Vagina (tissue), 2 donors: ENCODE measurements around the gene SYT2. TPM values are rescaled to one million over a fixed set of nuclear protein-coding genes. Genes with fewer than 3 reads are reported as not detected.
"Not testable (repeated sequence)": the region's sequence is repeated elsewhere in the genome, so short reads cannot be mapped to it uniquely, and the experiment has no call there.

ENCODE experiments used
- DNase-seq, 2 donors: peaks; one replicate each; pipeline ENCODE4 v3.0.0-alpha.2; 2017; ENCODE audit errors: extremely low spot score in 2 of 2
- H3K27ac ChIP-seq: fragments of 200-600 bp; sonication (generic); one replicate; pipeline ENCODE4 v1.5.1; 2019
- H3K27me3 ChIP-seq: fragments of 200-600 bp; sonication (generic); one replicate; pipeline ENCODE4 v1.5.1; 2019
- H3K36me3 ChIP-seq, 2 donors: fragments of 200-600 bp; sonication (generic); one replicate each; pipeline ENCODE4 v1.5.1; 2017 to 2019
- H3K4me1 ChIP-seq: fragments of 200-600 bp; sonication (generic); one replicate; pipeline ENCODE4 v1.5.1; 2019
- H3K4me3 ChIP-seq, 2 donors: fragments of 200-600 bp; sonication (generic); 1 replicate in 1 of 2; 2 replicates in 1 of 2; pipeline ENCODE4 v1.5.1; 2016 to 2019
- H3K9me3 ChIP-seq: fragments of 200-600 bp; sonication (generic); one replicate; pipeline ENCODE4 v1.5.1; 2019
- POLR2A ChIP-seq, 2 donors: fragments of 450-650 bp; IDR thresholded peaks; one replicate each; pipeline ENCODE4 v1.6.1; 2017; ENCODE audit warnings: antibody characterized with exemption in 2 of 2, mild to moderate bottlenecking in 2 of 2, moderate library complexity in 2 of 2
- POLR2AphosphoS5 ChIP-seq, 2 donors: sonication (generic); formaldehyde crosslinking; IDR thresholded peaks; one replicate each; pipeline ENCODE4 v1.9.0; 2017; ENCODE audit warnings: antibody characterized with exemption in 2 of 2, mild to moderate bottlenecking in 2 of 2, low read depth in 1 of 2; ENCODE audit not compliant: insufficient read depth in 1 of 2
- intact Hi-C: fragments of 100-400 bp; cut with DNase I; formaldehyde crosslinking; loops from one replicate; pipeline ENCODE4 v1.15.1; 2023
- total RNA-seq: library from RNA; depleted of rRNA; stranded (reverse); fragments of >200 nt; gene quantifications from one replicate; pipeline ENCODE4 v1.2.3, GENCODE V29; 2016
- TF ChIP-seq, protein P1 (sequence below), 3 experiments: fragments of 450-650 bp in 2 of 3; fragments of 200-600 bp in 1 of 3; sonication (generic) in 1 of 3; IDR thresholded peaks; one replicate each; pipeline ENCODE4 v1.5.1; 2017 to 2019; ENCODE audit warnings: antibody characterized with exemption in 3 of 3, mild to moderate bottlenecking in 2 of 3, moderate library complexity in 2 of 3

Gene SYT2
- total RNA-seq, 1 donor from 2014 or later: not detected

DNA sequence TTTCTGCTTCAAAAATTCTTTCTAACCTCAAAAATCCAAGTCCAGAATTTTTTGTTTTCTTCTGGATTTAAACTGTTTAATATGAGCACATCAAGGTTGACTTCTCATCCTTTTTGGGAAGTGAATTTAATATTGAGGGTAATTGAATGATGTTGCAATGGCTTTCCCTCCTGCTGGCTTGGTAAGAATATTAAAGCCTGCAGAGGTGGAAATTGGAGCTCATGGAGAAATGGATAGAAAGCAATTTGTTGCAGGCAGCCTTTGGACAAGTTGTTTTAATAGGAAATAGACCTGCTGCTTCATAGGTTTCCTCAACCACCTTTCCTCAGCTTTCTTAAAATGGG is 124.7 kb downstream of the SYT2 start:
- TF ChIP-seq, protein P1, sequence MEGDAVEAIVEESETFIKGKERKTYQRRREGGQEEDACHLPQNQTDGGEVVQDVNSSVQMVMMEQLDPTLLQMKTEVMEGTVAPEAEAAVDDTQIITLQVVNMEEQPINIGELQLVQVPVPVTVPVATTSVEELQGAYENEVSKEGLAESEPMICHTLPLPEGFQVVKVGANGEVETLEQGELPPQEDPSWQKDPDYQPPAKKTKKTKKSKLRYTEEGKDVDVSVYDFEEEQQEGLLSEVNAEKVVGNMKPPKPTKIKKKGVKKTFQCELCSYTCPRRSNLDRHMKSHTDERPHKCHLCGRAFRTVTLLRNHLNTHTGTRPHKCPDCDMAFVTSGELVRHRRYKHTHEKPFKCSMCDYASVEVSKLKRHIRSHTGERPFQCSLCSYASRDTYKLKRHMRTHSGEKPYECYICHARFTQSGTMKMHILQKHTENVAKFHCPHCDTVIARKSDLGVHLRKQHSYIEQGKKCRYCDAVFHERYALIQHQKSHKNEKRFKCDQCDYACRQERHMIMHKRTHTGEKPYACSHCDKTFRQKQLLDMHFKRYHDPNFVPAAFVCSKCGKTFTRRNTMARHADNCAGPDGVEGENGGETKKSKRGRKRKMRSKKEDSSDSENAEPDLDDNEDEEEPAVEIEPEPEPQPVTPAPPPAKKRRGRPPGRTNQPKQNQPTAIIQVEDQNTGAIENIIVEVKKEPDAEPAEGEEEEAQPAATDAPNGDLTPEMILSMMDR (IDR thresholded peaks at IDR 0.05): no peak
- TF ChIP-seq POLR2A (IDR thresholded peaks at IDR 0.05): no peak
- TF ChIP-seq POLR2AphosphoS5 (IDR thresholded peaks at IDR 0.05; ENCODE audit: insufficient read depth in 1 of 2, low read depth in 1 of 2): no peak
- Histone ChIP-seq H3K36me3 (peaks cover 0 to 24% of the 10 kb centered on the region in 2 donors), H3K27ac (no peak overlapping the region), H3K4me1 (peaks cover 43% of the 10 kb centered on the region), H3K4me3 (no peak overlapping the region), H3K27me3 (no peaks in the 10 kb centered on the region), H3K9me3 (no peaks in the 10 kb centered on the region)
- DNase-seq: no peak
- intact Hi-C loops: no loop called here

DNA sequence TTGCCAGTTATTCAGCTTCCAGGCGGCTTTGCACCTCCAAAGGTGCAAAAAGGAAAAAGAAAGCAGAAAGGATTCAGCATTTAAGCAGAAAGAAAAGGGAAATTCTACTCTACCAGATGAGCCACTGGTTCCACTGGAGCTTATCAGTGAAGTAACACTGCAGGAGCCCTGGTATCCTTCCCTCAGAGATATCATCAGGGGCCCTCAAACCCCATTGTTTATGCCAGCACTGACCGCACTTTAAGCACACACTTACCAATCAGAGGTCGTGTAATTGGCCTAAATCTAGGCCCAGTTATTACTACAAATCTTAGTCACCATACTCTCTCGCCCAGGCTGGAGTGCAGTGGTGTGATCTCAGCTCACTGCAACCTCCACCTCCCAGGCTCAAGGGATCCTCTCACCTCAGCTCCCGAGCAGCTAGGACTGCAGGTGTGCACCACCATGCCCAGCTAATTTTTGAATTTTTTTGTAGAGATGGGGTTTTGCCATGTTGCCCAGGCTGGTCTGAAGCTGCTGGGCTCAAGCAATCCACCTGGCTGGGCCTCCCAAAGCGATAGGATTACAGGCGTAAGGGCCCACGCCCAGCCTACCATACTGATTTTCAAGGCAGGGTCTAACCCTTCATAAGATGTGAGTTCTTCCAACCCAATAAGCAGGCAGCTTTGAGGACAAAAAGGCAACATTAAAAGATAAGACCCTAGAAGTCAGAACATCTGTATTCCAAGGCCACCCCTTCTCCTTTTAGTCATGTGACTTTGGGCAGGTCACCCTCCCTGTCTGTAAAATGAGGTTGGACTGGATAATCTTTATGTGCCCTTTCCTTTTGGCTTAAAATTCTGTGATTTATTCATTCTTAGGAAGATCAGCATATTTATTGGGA is 125.3 kb downstream of the SYT2 start:
- H3K27ac ChIP-seq: no peak overlapping the region
- no peaks in the 10 kb centered on the region for H3K27me3 ChIP-seq
- intact Hi-C loops: no loop called here
- no peak overlapping the region for H3K4me3 ChIP-seq
- peaks cover 43% of the 10 kb centered on the region for H3K4me1 ChIP-seq
- no peaks in the 10 kb centered on the region for H3K9me3 ChIP-seq
- peaks cover 0 to 27% of the 10 kb centered on the region in 2 donors for H3K36me3 ChIP-seq
- TF ChIP-seq POLR2A (IDR thresholded peaks at IDR 0.05): no peak
- TF ChIP-seq POLR2AphosphoS5 (IDR thresholded peaks at IDR 0.05; ENCODE audit: insufficient read depth in 1 of 2, low read depth in 1 of 2): no peak
- TF ChIP-seq, protein P1 (IDR thresholded peaks at IDR 0.05): no peak
- no peak for DNase-seq

DNA sequence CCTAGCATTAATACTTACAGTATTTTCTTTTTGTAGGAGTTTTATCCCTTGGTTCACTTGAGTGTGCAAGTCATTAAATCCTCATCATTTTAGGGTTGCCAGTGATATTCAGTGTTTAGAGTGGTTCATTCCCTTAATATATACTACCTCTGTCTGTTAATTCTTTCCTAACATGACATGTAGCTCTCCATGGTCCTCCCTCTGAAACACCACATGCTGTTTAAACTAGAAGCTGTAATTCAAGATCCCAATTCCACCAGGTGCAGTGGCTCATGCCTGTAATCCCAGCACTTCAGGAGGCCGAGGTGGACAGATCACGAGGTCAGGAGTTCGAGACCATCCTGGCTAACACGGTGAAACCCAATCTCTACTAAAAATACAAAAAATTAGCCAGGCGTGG is 127.9 kb downstream of the SYT2 start:
- peaks cover 0 to 27% of the 10 kb centered on the region in 2 donors for H3K36me3 ChIP-seq
- DNase-seq, H3K27ac ChIP-seq, H3K27me3 ChIP-seq, H3K4me3 ChIP-seq, H3K9me3 ChIP-seq, intact Hi-C loops: not testable (repeated sequence)
- H3K4me1 ChIP-seq: peaks cover 51% of the 10 kb centered on the region

DNA sequence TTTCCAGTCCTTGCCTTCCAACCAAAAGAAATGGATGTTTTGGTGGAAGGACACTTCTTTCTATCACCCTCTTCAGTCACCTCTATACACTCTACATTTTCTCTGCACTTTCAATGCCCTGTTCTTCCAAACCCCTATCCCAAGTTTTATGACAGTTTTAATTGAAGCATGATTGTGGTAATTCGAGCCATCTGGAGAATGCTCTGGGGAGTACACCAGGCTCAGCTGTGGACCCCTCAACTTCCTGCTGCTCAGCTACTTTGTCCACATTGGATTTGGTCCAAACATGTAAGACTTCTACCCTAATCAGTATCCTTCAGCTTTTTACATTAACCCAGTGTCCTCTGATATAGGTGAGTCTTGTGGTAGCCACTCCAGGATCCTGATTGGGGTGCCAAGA is 129.6 kb downstream of the SYT2 start:
- DNase-seq: no peak
- TF ChIP-seq, protein P1 (IDR thresholded peaks at IDR 0.05): no peak
- TF ChIP-seq POLR2A (IDR thresholded peaks at IDR 0.05): no peak
- no peak for TF ChIP-seq POLR2AphosphoS5 (IDR thresholded peaks at IDR 0.05; ENCODE audit: insufficient read depth in 1 of 2, low read depth in 1 of 2)
- Histone ChIP-seq H3K27me3 (no peaks in the 10 kb centered on the region), H3K9me3 (no peaks in the 10 kb centered on the region), H3K4me1 (peaks cover 54% of the 10 kb centered on the region), H3K4me3 (no peak overlapping the region), H3K36me3 (peaks cover 0 to 27% of the 10 kb centered on the region in 2 donors), H3K27ac (peak overlapping the region; percentile 4)
- intact Hi-C loops: no loop called here

DNA sequence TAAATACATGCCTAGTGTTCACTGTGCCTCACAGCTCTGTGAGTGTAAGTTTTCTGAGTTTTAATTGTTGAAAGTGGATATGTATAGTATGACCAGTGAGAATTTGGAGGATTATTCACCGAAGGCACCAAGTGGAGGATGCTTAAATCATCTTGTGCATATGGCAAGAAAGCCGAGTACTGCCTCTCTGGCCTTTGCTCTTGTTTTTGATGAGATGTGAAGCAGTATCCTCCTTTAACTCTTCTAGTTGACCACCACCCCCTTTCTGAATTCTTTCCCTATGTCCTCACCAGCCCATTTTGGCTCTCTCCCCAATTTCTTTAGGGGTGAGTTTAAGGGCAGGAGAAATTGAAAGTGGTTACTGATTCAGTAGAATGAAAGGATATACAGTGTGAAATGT is 130.4 kb downstream of the SYT2 start:
- DNase-seq: no peak
- TF ChIP-seq POLR2A (IDR thresholded peaks at IDR 0.05) (no peak), POLR2AphosphoS5 (IDR thresholded peaks at IDR 0.05; ENCODE audit: insufficient read depth in 1 of 2, low read depth in 1 of 2) (no peak)
- TF ChIP-seq, protein P1 (IDR thresholded peaks at IDR 0.05): no peak
- intact Hi-C loops: loop anchor here (10.0 kb wide), 1 partner anchor 75 kb away; no protein-coding TSS in a partner anchor

More for the DNA sequence above, 130.4 kb downstream of the SYT2 start:
- Histone ChIP-seq H3K27me3 (no peaks in the 10 kb centered on the region), H3K36me3 (peaks cover 0 to 27% of the 10 kb centered on the region in 2 donors), H3K9me3 (no peaks in the 10 kb centered on the region), H3K4me1 (peaks cover 56% of the 10 kb centered on the region), H3K27ac (peak overlapping the region; percentile 41), H3K4me3 (no peak overlapping the region)
